Measurements from ENCODE around the gene ATP5PO. TPM values are rescaled to one million over a fixed set of nuclear protein-coding genes. Genes with fewer than 3 reads are reported as not detected.

The ATP5PO gene
- total and polyA plus RNA-seq, 8 donors, result 94.7 to 603 (median 358) TPM

DNA sequence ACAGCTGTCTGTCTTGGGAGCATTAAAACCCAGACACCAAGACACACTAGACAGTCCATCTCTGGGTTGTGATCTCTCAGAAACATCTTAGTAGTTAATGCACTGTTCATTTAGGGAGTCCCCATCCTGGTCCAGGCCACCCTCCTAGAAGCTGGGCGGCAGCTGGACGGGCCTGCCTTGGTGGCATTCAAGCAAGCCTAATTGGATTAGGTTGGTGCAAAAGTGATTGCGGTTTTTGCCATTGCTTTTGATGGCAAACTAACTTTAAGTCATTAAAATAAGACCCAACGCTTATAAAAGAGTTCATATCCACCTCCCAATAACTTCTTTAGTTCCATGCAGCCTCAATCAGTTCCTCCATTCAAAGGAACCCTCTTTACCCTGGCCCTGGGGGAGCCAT is 21.7 kb downstream of the ATP5PO start:
- DNase-seq, result no peak
- intact Hi-C loops (cut with DNase I; ENCODE audit: low total_unique reads), result no loop called here

DNA sequence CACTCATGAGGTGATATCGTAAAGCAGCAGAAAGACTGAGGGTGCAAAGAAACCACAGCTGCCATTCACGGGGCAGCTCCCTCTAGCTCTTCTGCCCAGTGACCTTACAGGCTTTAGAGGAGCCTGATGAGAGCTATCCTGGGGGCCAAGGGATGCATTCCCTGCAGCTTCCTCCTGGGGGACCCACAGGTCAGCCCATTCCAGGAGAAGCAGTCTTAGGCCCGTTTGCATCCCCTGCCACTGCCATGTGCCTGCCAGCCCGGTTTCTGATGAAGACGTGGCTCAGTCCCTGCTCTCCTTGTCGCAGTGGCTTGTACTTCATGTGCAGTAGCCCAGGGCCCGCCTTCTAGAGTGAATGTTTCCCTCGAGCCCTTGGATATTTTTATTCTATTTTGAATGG is 22.8 kb downstream of the ATP5PO start:
- Histone ChIP-seq H3K27me3 (no peaks in the 10 kb centered on the region), H3K36me3 (no peaks in the 10 kb centered on the region), H3K9me3 (no peaks in the 10 kb centered on the region), H3K4me3 (no peak overlapping the region), H3K4me1 (peaks cover 0 to 18% (median 9%) of the 10 kb centered on the region in 4 donors), H3K27ac (no peak overlapping the region)
- no peak for TF ChIP-seq POLR2AphosphoS5 (IDR thresholded peaks at IDR 0.05)
- TF ChIP-seq POLR2A (IDR thresholded peaks at IDR 0.05), result no peak
- TF ChIP-seq, protein P1, sequence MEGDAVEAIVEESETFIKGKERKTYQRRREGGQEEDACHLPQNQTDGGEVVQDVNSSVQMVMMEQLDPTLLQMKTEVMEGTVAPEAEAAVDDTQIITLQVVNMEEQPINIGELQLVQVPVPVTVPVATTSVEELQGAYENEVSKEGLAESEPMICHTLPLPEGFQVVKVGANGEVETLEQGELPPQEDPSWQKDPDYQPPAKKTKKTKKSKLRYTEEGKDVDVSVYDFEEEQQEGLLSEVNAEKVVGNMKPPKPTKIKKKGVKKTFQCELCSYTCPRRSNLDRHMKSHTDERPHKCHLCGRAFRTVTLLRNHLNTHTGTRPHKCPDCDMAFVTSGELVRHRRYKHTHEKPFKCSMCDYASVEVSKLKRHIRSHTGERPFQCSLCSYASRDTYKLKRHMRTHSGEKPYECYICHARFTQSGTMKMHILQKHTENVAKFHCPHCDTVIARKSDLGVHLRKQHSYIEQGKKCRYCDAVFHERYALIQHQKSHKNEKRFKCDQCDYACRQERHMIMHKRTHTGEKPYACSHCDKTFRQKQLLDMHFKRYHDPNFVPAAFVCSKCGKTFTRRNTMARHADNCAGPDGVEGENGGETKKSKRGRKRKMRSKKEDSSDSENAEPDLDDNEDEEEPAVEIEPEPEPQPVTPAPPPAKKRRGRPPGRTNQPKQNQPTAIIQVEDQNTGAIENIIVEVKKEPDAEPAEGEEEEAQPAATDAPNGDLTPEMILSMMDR (IDR thresholded peaks at IDR 0.05), result no peak
- DNase-seq, result no peak
- intact Hi-C loops (cut with DNase I; ENCODE audit: low total_unique reads), result no loop called here
- 83 to 89% (median 85%) methylated on average over 8 of the region's 8 CpGs for WGBS, 5 donors

More for the DNA sequence above, 21.7 kb downstream of the ATP5PO start:
- TF ChIP-seq EP300 (IDR thresholded peaks at IDR 0.05) (no peak), POLR2AphosphoS5 (IDR thresholded peaks at IDR 0.05) (no peak), POLR2A (IDR thresholded peaks at IDR 0.05) (no peak)
- TF ChIP-seq, protein P1 (IDR thresholded peaks at IDR 0.05), result no peak
- Histone ChIP-seq H3K4me3 (no peak overlapping the region), H3K27ac (no peak overlapping the region), H3K36me3 (no peaks in the 10 kb centered on the region), H3K4me1 (peaks cover 0 to 18% (median 9%) of the 10 kb centered on the region in 4 donors), H3K27me3 (no peaks in the 10 kb centered on the region), H3K9me3 (no peaks in the 10 kb centered on the region)
- 78 to 85% (median 81%) methylated on average over 4 of the region's 4 CpGs for WGBS, 5 donors

DNA sequence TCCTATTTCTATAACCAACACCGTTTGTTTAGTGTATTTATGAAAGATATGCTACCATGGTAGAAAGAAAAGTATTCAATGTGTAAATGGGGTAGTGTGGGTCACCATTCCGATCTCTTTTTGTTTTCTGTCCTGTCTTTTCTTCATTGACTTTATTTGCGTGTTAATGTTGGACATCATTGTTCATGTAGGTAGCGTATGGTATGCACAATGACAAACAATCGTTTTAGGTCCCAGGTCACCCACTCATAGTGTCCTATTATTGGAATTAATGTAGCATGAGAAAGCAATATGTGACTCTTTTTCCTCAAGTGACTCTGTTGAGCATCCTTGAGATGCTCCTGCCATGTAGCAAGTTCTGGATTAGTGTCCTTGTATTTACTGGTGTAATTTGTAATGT is 25.4 kb downstream of the ATP5PO start:
- Histone ChIP-seq H3K27ac (no peak overlapping the region), H3K9me3 (no peaks in the 10 kb centered on the region), H3K36me3 (no peaks in the 10 kb centered on the region), H3K27me3 (no peaks in the 10 kb centered on the region), H3K4me1 (peaks cover 0 to 17% (median 9%) of the 10 kb centered on the region in 4 donors), H3K4me3 (no peak overlapping the region)
- TF ChIP-seq EP300 (IDR thresholded peaks at IDR 0.05) (no peak), POLR2A (IDR thresholded peaks at IDR 0.05) (no peak), POLR2AphosphoS5 (IDR thresholded peaks at IDR 0.05) (no peak)
- TF ChIP-seq, protein P1 (IDR thresholded peaks at IDR 0.05), result no peak
- intact Hi-C loops (cut with DNase I; ENCODE audit: low total_unique reads), result no loop called here
- WGBS, 5 donors, result 79 to 89% (median 82%) methylated on average over 5 of the region's 5 CpGs
- DNase-seq, result no peak

DNA sequence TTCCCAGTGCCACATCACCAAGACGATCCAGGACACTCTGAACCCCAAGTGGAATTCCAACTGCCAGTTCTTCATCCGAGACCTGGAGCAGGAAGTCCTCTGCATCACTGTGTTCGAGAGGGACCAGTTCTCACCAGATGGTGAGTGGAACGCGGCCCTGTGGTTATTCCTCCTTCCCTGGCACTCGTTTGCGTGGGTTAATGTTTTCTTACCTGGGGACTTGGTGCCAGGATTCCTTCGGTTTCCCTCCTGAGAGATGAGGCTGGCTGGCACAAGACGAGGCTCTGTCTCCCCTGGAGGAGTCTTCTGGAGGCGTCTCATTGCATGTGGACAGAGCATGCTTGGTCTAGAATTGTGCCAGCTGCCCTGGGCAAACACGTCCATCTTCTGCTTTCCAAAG is 29.3 kb downstream of the ATP5PO start:
- TF ChIP-seq POLR2A (IDR thresholded peaks at IDR 0.05) (no peak), EP300 (IDR thresholded peaks at IDR 0.05) (no peak), POLR2AphosphoS5 (IDR thresholded peaks at IDR 0.05) (no peak)
- TF ChIP-seq, protein P1 (IDR thresholded peaks at IDR 0.05), result no peak
- DNase-seq, result no peak
- H3K27ac ChIP-seq, result no peak overlapping the region
- 84 to 94% (median 90%) methylated on average over 8 to 11 of the region's 11 CpGs for WGBS, 5 donors
- intact Hi-C loops (cut with DNase I; ENCODE audit: low total_unique reads), result no loop called here
- no peak overlapping the region for H3K4me3 ChIP-seq
- H3K4me1 ChIP-seq, result peaks cover 0 to 15% (median 4%) of the 10 kb centered on the region in 4 donors
- H3K27me3 ChIP-seq, result no peaks in the 10 kb centered on the region
- H3K36me3 ChIP-seq, result no peaks in the 10 kb centered on the region
- H3K9me3 ChIP-seq, result no peaks in the 10 kb centered on the region
